ENCODE results near the gene ISG20.

GRCh38 chr15:88664151-88664778 is 25.4 kb downstream of the ISG20 start:
- no peak for TF ChIP-seq YY1 (IDR thresholded peaks at IDR 0.05; ENCODE audit: insufficient read depth, insufficient read length)
- TF ChIP-seq SUZ12 (IDR thresholded peaks at IDR 0.05; ENCODE audit: extremely low read depth, insufficient read depth, insufficient read length), result no peak

All from NT2/D1 (cell line).